ENCODE measurements around the gene ZFHX2.
A peak's percentile ranks its signal among the peaks of the same experiment; 100 is the strongest.

ZFHX2 gene

DNA sequence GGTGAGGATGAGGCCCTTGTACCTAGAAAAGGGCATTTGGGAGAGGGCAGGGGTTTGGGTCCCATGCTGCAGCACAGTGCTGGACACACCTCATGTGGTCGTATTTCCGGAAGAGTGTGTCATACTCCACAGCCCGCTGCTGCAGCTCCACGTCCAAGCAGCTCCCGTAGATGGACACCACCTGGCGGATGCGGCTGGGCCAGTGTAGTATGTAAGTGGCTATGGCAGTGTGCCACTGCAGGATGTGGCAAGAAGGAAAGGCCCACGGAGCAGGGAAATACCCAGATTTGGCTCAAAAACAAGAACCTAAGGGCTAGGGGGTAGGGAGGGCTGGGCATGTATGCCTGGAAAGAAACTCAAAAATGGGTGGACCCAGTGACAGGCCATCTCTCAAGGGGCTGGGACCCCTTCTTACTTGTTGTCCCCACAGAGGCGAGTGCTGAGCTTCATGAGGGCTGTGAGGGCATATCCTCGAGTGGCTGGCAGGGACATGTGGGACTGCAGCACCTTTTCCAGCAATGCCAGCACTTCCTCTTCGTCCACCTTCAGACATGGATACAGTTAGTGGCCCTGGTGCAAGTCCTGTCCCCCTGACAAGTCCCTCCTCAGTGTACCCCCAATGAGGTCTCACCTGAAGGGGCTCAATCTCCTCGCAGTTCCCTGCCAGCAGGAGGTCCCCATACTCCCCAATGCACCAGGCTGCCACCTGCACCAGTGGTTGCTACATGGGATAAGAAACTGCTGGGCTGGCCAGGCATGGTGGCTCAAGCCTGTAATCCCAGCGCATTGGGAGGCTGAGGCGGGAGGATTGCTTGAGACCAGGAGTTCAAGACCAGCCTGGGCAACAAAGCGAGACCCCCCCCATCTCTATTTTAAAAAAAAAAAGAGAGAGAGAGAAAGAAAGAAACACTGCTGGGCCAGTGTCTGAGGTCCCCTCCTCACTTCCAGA, 10.6 kb upstream of the ZFHX2 start:
- TF ChIP-seq, protein P1, sequence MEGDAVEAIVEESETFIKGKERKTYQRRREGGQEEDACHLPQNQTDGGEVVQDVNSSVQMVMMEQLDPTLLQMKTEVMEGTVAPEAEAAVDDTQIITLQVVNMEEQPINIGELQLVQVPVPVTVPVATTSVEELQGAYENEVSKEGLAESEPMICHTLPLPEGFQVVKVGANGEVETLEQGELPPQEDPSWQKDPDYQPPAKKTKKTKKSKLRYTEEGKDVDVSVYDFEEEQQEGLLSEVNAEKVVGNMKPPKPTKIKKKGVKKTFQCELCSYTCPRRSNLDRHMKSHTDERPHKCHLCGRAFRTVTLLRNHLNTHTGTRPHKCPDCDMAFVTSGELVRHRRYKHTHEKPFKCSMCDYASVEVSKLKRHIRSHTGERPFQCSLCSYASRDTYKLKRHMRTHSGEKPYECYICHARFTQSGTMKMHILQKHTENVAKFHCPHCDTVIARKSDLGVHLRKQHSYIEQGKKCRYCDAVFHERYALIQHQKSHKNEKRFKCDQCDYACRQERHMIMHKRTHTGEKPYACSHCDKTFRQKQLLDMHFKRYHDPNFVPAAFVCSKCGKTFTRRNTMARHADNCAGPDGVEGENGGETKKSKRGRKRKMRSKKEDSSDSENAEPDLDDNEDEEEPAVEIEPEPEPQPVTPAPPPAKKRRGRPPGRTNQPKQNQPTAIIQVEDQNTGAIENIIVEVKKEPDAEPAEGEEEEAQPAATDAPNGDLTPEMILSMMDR (conservative IDR thresholded peaks at IDR 0.05) = no peak
- no peak overlapping the region for H3K27ac ChIP-seq

DNA sequence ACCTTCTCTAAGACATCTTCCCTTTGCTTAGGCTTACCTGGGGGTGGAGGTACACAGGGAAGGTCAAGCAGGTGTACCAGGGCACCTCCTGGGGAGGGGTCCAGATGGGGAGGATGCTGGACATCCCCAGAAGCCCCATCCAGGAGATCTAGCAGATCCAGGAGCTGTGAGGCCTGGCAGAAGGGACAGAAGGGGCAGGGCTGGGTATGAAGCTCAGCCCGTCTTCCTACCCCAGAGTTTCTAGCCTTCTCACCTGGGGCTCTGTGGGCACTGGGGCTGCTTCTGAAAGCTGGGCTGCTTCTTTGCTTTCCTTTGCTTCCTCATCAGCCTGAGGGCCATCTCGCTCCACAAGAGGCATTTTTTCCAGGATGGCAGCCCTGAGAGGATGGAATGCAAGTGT, 9.7 kb upstream of the ZFHX2 start:
- TF ChIP-seq, protein P1 (conservative IDR thresholded peaks at IDR 0.05) = no peak

DNA sequence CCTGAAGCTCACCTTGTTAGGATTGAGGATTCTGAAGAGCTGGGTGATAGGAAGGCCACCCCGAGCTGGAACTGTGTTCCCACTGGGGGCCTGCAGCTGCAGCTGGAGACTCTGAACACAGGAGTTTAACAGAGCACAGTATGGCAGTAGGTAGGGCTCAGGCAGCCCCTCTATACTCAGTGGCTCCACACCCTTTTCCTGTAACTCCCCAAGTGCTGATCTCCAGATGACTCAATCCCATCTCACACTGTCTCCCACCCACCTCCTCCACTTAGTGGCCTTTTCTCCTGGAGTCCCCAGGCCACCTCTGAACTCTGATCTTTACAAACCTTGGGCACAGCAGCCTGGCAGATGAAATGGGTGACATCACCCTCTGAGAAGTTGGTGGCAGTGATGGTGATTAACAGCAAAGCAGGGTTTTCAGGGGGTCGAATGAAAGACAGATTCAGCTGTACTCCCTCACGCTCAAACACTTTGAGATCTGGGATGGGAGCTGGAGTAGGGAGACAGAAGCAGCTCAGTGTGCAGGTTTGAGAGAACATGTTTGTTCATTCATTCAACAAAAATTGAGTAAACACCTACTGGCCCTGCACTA, 8.5 kb upstream of the ZFHX2 start:
- no peak overlapping the region for H3K27ac ChIP-seq
- TF ChIP-seq, protein P1 (conservative IDR thresholded peaks at IDR 0.05) = no peak

More for the DNA sequence above, 9.7 kb upstream of the ZFHX2 start:
- no peak overlapping the region for H3K27ac ChIP-seq

DNA sequence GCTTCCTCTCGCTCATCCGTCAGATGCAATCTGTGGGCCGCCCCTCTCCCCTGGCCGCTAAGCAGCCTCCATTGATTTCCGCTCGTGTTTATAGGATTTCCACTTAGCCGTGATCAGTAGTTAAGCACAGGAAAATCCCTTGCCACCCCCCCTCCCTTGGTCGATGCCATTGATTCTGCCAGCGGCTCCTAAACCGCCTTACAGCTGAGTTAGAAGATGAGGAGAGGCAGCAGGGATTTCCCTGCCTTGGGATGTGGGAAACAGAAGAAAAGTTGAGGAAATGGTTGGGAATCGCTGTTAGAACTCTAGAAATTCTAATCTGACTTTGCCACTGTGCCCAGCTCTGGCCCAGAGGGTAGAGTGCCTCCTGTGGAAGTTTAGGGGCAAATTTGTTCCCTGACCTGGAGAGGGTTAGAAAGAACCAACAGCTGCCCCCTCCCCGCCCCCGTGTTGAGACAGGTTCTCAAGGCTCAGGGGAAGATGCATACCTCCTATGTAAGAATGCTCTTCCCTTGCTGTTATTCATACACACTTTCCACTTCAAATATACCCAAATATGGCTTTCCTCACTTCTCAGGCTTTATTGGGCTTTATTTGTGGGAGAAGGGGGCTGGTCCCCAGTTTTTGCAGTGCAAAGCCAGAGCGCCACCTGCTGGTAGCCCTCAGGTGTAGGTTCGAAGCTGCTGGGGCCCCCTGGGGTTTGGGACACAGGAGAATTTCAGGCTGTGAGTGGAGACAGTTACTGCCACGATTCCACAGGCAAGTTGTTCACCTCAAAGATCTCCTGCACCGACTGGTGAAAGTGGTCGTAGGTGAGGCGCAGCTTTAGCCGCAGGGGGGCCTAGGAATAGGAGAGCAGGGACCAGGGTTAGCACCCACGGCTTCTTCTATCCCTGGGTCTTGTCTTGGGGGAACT, 7.7 kb upstream of the ZFHX2 start:
- H3K27ac ChIP-seq = no peak overlapping the region

DNA sequence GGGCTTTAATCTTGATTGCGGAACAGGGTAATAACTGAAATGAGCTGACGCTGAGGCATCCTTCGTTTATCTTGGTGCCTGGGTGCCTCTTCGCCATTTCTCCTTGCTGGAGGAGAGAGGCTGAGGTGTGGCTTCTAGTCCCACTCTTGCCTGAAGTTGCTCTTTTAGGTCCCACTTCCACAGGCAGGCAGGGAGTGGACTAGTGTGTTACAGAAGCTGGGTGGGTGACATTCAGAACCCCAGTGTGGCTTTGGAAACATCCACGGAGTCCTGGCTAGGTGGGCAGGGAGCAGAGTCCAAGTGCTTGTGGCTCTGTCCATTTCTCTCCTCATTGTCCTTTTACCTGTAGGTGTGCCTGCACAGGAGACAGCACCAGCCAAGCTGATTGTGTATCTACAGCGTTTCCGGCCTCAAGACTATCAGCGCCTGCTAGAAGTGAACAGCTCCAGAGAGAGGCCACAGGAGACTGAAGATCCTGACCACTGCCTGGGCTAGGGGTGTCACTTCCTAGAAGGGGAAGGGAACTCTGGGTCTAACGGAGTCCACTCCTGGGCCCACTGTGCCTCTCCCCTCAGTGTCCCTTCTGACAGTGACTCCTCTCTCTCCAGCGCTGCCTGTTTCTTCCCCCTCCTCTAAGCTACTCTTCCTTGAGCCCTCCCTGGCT, 6.9 kb upstream of the ZFHX2 start:
- TF ChIP-seq, protein P1 (conservative IDR thresholded peaks at IDR 0.05) = no peak
- H3K27ac ChIP-seq = peak overlapping the region; percentile 93; the same call in 1 of the 2 replicates

More for the DNA sequence above, 7.7 kb upstream of the ZFHX2 start:
- TF ChIP-seq, protein P1 (conservative IDR thresholded peaks at IDR 0.05) = peak; percentile 89

DNA sequence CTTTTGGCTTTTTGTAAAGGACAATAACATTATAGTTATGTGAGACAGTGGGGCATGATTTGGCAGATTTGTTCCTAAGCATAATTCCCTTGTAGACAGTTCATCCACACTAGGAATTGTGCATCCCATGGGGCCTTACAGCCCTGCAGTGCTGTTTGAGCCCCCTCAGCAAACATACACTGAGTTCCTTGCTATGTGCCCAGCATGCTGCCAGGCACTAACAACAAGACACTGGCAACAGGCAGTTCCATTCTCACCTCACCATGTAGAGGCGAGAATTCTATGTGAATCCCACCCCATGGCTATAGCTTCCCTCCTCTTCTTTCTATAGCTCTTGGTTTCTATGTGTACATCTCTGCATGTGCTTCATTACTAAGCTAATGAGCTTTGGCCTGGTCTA, 6.4 kb upstream of the ZFHX2 start:
- H3K27ac ChIP-seq = peak overlapping the region; percentile 93; the same call in 1 of the 2 replicates
- TF ChIP-seq, protein P1 (conservative IDR thresholded peaks at IDR 0.05) = no peak
